H1 (cell line): ENCODE data around the gene RAB7B. TPM values are rescaled to one million over a fixed set of nuclear protein-coding genes. Genes with fewer than 3 reads are reported as not detected.
A peak's percentile ranks its signal among the peaks of the same experiment; 100 is the strongest.

Source experiments
- CTCF ChIA-PET: fragments of 300-600 bp; sonication (Branson Sonifier 250); formaldehyde crosslinking; loops from one replicate; lab custom pipeline; 2021; ENCODE audit not compliant: partially characterized antibody; lab: Charles Lee
- POLR2A ChIA-PET: fragments of 300-600 bp; sonication (Branson Sonifier 250); formaldehyde crosslinking; loops from one replicate; lab custom pipeline; 2021; ENCODE audit warnings: inconsistent platforms; ENCODE audit not compliant: partially characterized antibody; lab: Charles Lee
- DNase-seq, 2 experiments: peaks; one replicate each; pipeline versions ENCODE4 v3.0.0 to v3.0.0-alpha.2; 2010 to 2022; ENCODE audit warnings: low spot score in 2 of 2, low read depth in 1 of 2, mixed read lengths in 1 of 2
- FAIRE-seq: peaks from 2 replicates; lab custom pipeline; 2011; peaks lifted over from hg19 to GRCh38; lab: Jason Lieb, UNC
- H2AFZ ChIP-seq: 2 replicates; pipeline ENCODE4 v1.8.1; 2012; ENCODE audit warnings: low read length, inconsistent platforms
- H2AK5ac ChIP-seq: 2 replicates; pipeline ENCODE4 v1.6.1; 2013; ENCODE audit warnings: low read depth, low read length
- H2BK120ac ChIP-seq: replicated peaks from 2 replicates; pipeline ENCODE3; 2013; ENCODE audit warnings: low read depth, low read length, inconsistent platforms
- H2BK12ac ChIP-seq: 2 replicates; pipeline ENCODE4 v1.6.1; 2013; ENCODE audit warnings: low read depth, low read length
- H2BK15ac ChIP-seq: 2 replicates; pipeline ENCODE4 v1.6.1; 2013; ENCODE audit warnings: low read length
- H2BK20ac ChIP-seq: 2 replicates; pipeline ENCODE4 v1.6.1; 2013; ENCODE audit warnings: low read length
- H2BK5ac ChIP-seq: 2 replicates; pipeline ENCODE4 v1.6.1; 2013; ENCODE audit warnings: low read depth, low read length
- H3K14ac ChIP-seq: 2 replicates; pipeline ENCODE4 v1.6.1; 2013; ENCODE audit warnings: inconsistent platforms; ENCODE audit not compliant: insufficient read length
- H3K18ac ChIP-seq: 2 replicates; pipeline ENCODE4 v1.6.1; 2013; ENCODE audit warnings: low read length; ENCODE audit errors: extremely low read depth
- H3K23ac ChIP-seq: 2 replicates; pipeline ENCODE4 v1.6.1; 2013; ENCODE audit warnings: inconsistent platforms; ENCODE audit not compliant: insufficient read length
- H3K23me2 ChIP-seq: 2 replicates; pipeline ENCODE4 v1.6.1; 2013; ENCODE audit warnings: low read depth, low read length
- H3K27ac ChIP-seq: 2 replicates; pipeline ENCODE4 v1.6.1; 2011; ENCODE audit warnings: low read depth, low read length, inconsistent platforms
- H3K27me3 ChIP-seq, 4 experiments: replicated peaks in 1 of 4; 1 replicate in 1 of 4; 2 replicates in 3 of 4; pipeline versions ENCODE4 v1.6.1 to v1.8.1; 2011 to 2013; ENCODE audit warnings: low read length in 3 of 4, mild to moderate bottlenecking in 3 of 4, inconsistent platforms in 2 of 4, mixed read lengths in 2 of 4, moderate library complexity in 1 of 4; ENCODE audit not compliant: control insufficient read depth in 3 of 4, insufficient read depth in 3 of 4; ENCODE audit errors: extremely low read depth in 1 of 4
- H3K36me3 ChIP-seq, 4 experiments: 2 replicates each; pipeline versions ENCODE4 v1.6.1 to v1.8.1; 2011 to 2013; ENCODE audit warnings: mild to moderate bottlenecking in 4 of 4, low read length in 3 of 4, moderate library complexity in 2 of 4, control low read depth in 1 of 4, inconsistent platforms in 1 of 4; ENCODE audit not compliant: insufficient read depth in 4 of 4, control insufficient read depth in 2 of 4
- H3K4ac ChIP-seq: replicated peaks from 2 replicates; pipeline ENCODE3; 2013; ENCODE audit warnings: low read length, low read depth, mixed read lengths, inconsistent platforms; ENCODE audit not compliant: insufficient read length
- H3K4me1 ChIP-seq, 4 experiments: replicated peaks in 1 of 4; 1 replicate in 1 of 4; 2 replicates in 3 of 4; pipeline versions ENCODE4 v1.6.1 to v1.8.1; 2011 to 2013; ENCODE audit warnings: low read length in 3 of 4, inconsistent platforms in 2 of 4, mixed read lengths in 1 of 4; ENCODE audit not compliant: insufficient read depth in 4 of 4, control insufficient read depth in 3 of 4
- H3K4me2 ChIP-seq, 2 experiments: 2 replicates each; pipeline versions ENCODE4 v1.6.1 to v1.8.1; 2011 to 2013; ENCODE audit warnings: low read depth in 2 of 2, low read length in 2 of 2, control low read depth in 1 of 2, inconsistent platforms in 1 of 2, mild to moderate bottlenecking in 1 of 2; ENCODE audit not compliant: insufficient read depth in 1 of 2
- H3K4me3 ChIP-seq, 4 experiments: fragments of 200-600, 300-600 bp in 1 of 4; sonication (generic), shearing (Covaris generic), sonication (Bioruptor Twin) in 1 of 4; 2 replicates each; pipeline versions ENCODE4 v1.5.1 to v1.8.1; 2011 to 2016; ENCODE audit warnings: low read length in 4 of 4, low read depth in 3 of 4, control low read depth in 2 of 4, inconsistent platforms in 2 of 4, mild to moderate bottlenecking in 2 of 4, mixed read lengths in 1 of 4, moderate library complexity in 1 of 4; ENCODE audit not compliant: insufficient read depth in 2 of 4; ENCODE audit errors: extremely low read depth in 1 of 4
- H3K56ac ChIP-seq: replicated peaks from 2 replicates; pipeline ENCODE3; 2013; ENCODE audit warnings: low read depth, mild to moderate bottlenecking, mixed read lengths, low read length, inconsistent platforms; ENCODE audit not compliant: insufficient read length
- H3K79me1 ChIP-seq: 2 replicates; pipeline ENCODE4 v1.6.1; 2013; ENCODE audit warnings: low read depth, low read length, control low read depth
- H3K79me2 ChIP-seq, 2 experiments: 2 replicates each; pipeline versions ENCODE4 v1.6.1 to v1.8.1; 2012 to 2013; ENCODE audit warnings: low read length in 2 of 2, mild to moderate bottlenecking in 2 of 2, inconsistent platforms in 1 of 2; ENCODE audit not compliant: insufficient read depth in 2 of 2, control insufficient read depth in 1 of 2
- H3K9ac ChIP-seq, 4 experiments: replicated peaks in 1 of 4; 1 replicate in 1 of 4; 2 replicates in 3 of 4; pipeline versions ENCODE4 v1.6.1 to v1.8.1; 2011 to 2013; ENCODE audit warnings: low read depth in 3 of 4, low read length in 3 of 4, control low read depth in 2 of 4, mild to moderate bottlenecking in 2 of 4, moderate library complexity in 2 of 4, inconsistent platforms in 1 of 4; ENCODE audit errors: extremely low read depth in 1 of 4
- H3K9me3 ChIP-seq, 2 experiments: 2 replicates each; pipeline versions ENCODE4 v1.6.1 to v1.8.1; 2012 to 2013; ENCODE audit warnings: mild to moderate bottlenecking in 2 of 2, moderate library complexity in 2 of 2, control low read depth in 1 of 2, inconsistent platforms in 1 of 2, low read depth in 1 of 2, low read length in 1 of 2, mixed read lengths in 1 of 2; ENCODE audit not compliant: insufficient read depth in 2 of 2
- H4K20me1 ChIP-seq, 2 experiments: replicated peaks in 1 of 2; 2 replicates each; pipeline versions ENCODE3 to v1.8.1; 2011 to 2013; ENCODE audit warnings: inconsistent platforms in 2 of 2, low read length in 2 of 2, mild to moderate bottlenecking in 1 of 2; ENCODE audit not compliant: insufficient read depth in 2 of 2, control insufficient read depth in 1 of 2
- H4K5ac ChIP-seq: 2 replicates; pipeline ENCODE4 v1.6.1; 2013; ENCODE audit warnings: low read length, low read depth, mixed read lengths, inconsistent platforms; ENCODE audit not compliant: insufficient read length
- H4K8ac ChIP-seq: 2 replicates; pipeline ENCODE4 v1.8.0; 2013; ENCODE audit warnings: mild to moderate bottlenecking, moderate library complexity, low read length, inconsistent platforms; ENCODE audit not compliant: insufficient read depth; ENCODE audit errors: extremely low read depth
- H4K91ac ChIP-seq: replicated peaks from 2 replicates; pipeline ENCODE3; 2013; ENCODE audit warnings: low read length, mixed read lengths, inconsistent platforms; ENCODE audit not compliant: insufficient read length
- EZH2 ChIP-seq: fragments of 200-600 bp; sonication (generic); IDR thresholded peaks from 2 replicates; pipeline ENCODE4 v1.7.1; 2012; ENCODE audit warnings: low read depth, mild to moderate bottlenecking, moderate library complexity, low read length, inconsistent platforms; ENCODE audit not compliant: severe bottlenecking
- NRF1 ChIP-seq: IDR thresholded peaks from 2 replicates; pipeline ENCODE4 v1.6.1; 2011; ENCODE audit warnings: mild to moderate bottlenecking, low read depth, low read length, improper control_type of control experiment
- SAP30 ChIP-seq: fragments of 300-600 bp; sonication (generic); IDR thresholded peaks from 2 replicates; pipeline ENCODE4 v1.7.1; 2012; ENCODE audit warnings: low read length, moderate library complexity, mild to moderate bottlenecking, inconsistent platforms; ENCODE audit not compliant: insufficient read depth, insufficient replicate concordance
- SP1 ChIP-seq: IDR thresholded peaks from 2 replicates; pipeline ENCODE4 v1.6.1; 2011; ENCODE audit warnings: low read depth, low read length
- WGBS, 2 experiments: shearing (Covaris generic) in 1 of 2; methylation state at CpG; one replicate each; pipeline versions ENCODE4 v1.1.6 to v1.1.7; 2013 to 2015; ENCODE audit warnings: low lambda C conversion rate in 2 of 2, mixed read lengths in 2 of 2, inconsistent platforms in 1 of 2, low coverage in 1 of 2, missing lambda C conversion rate in 1 of 2; ENCODE audit not compliant: insufficient replicate concordance in 2 of 2, insufficient coverage in 1 of 2, insufficient read length in 1 of 2; ENCODE audit errors: extremely low coverage in 1 of 2, missing lambda C conversion rate in 1 of 2; 5-methylcytosine and 5-hydroxymethylcytosine counted together
- polyA plus RNA-seq, 7 experiments: library from polyadenylated mRNA; depleted of rRNA in 3 of 7; stranded (reverse) in 5 of 7; unstranded in 2 of 7; fragments of >200 nt in 5 of 7; fragments of 200-250 nt in 2 of 7; gene quantifications; 1 replicate in 5 of 7; 2 replicates in 1 of 7; 4 replicates in 1 of 7; pipeline versions ENCODE4 v1.2.1 to v1.2.3, GENCODE V29; 2011 to 2013; ENCODE audit warnings: missing spikeins in 2 of 7, mixed read lengths in 2 of 7
- total RNA-seq: library from RNA; stranded (reverse); fragmentation: NEBNext Ultra II Directional; extraction: Animal tissue kit (Norgen Biotek cat#: 25700); gene quantifications from 2 replicates; pipeline ENCODE4 v1.2.1, GENCODE V29; 2021

Gene RAB7B
- total and polyA plus RNA-seq, 2 of the 8 experiments (the other 6 are each of a cell fraction or from before 2014, with no cell fraction given), result 0.05 TPM; not detected in 1

GRCh38 chr1:206004826-206005225 is 1.6 kb upstream of the RAB7B start:
- H3K18ac ChIP-seq, result no peak overlapping the region
- H4K20me1 ChIP-seq, result peaks cover 0 to 11% of the 10 kb centered on the region in 2 experiments
- WGBS, 2 experiments, result 89% methylated on average over 12 of the region's 12 CpGs; no CpG with 5 or more reads in 1 of the 2 experiments
- no peak overlapping the region for H2BK120ac ChIP-seq
- TF ChIP-seq EZH2 (no peak), SAP30 (no peak), NRF1 (no peak), SP1 (no peak)
- no peak overlapping the region for H3K23ac ChIP-seq
- no peak overlapping the region for H2AFZ ChIP-seq
- H3K79me1 ChIP-seq, result no peaks in the 10 kb centered on the region
- H3K9me3 ChIP-seq, result no peaks in the 10 kb centered on the region
- no peak overlapping the region for H2BK20ac ChIP-seq
- no peaks in the 10 kb centered on the region; a peak in 1 of 7 replicates for H3K4me1 ChIP-seq
- no peak overlapping the region for H3K4me2 ChIP-seq
- no peak for FAIRE-seq
- H3K36me3 ChIP-seq, result no peaks in the 10 kb centered on the region
- peak overlapping the region; percentile 56; the same call in 1 of the 2 replicates for H2BK12ac ChIP-seq
- H2AK5ac ChIP-seq, result peak overlapping the region; percentile 68; the same call in 1 of the 2 replicates
- no peak for DNase-seq
- CTCF ChIA-PET, result interaction anchor here (1.7 kb wide), 1 partner anchor 86 kb away, joined by 4 read pairs; no protein-coding TSS in a partner anchor
- H3K4ac ChIP-seq, result no peak overlapping the region
- H4K8ac ChIP-seq, result no peak overlapping the region
- peak overlapping the region; percentile 51 for H4K91ac ChIP-seq
- no peak overlapping the region for H3K4me3 ChIP-seq
- H3K27ac ChIP-seq, result no peak overlapping the region
- H3K9ac ChIP-seq, result no peak overlapping the region
- H3K27me3 ChIP-seq, result peaks cover 0 to 12% (median 3%) of the 10 kb centered on the region in 4 experiments; a peak in 5 of 7 replicates
- POLR2A ChIA-PET, result no interaction called here
- H3K56ac ChIP-seq, result peak overlapping the region; percentile 99
- H3K14ac ChIP-seq, result no peak overlapping the region
- 0 out of 2 replicates have a peak overlapping the region, but pooled peaks have one; percentile 46 for H2BK5ac ChIP-seq
- H3K79me2 ChIP-seq, result no peaks in the 10 kb centered on the region; a peak in 1 of 4 replicates
- H3K23me2 ChIP-seq, result peaks cover 12% of the 10 kb centered on the region
- no peak overlapping the region for H4K5ac ChIP-seq
- H2BK15ac ChIP-seq, result peak overlapping the region; percentile 14
